PC-3 (cell line): ENCODE results near the gene STK38L. TPM values are rescaled to one million over a fixed set of nuclear protein-coding genes. Genes with fewer than 3 reads are reported as not detected.

Source experiments
- ATAC-seq: fragments of 200-7000 bp; cut with Tn5 transposase; 2 replicates; pipeline ENCODE4 v1.9.1; 2020; ENCODE audit warnings: mild to moderate bottlenecking, moderate library complexity
- BruUV-seq: library from RNA; stranded (reverse); fragments of 400-500 nt; replicated peaks from 2 replicates; lab custom pipeline; 2021; lab: Mats Ljungman, UMichigan
- CTCF ChIA-PET: fragments of 300-600 bp; sonication (Branson Sonifier 250); formaldehyde crosslinking; loops from one replicate; lab custom pipeline; 2022; ENCODE audit warnings: antibody characterized with exemption; lab: Charles Lee
- POLR2A ChIA-PET: fragments of 300-600 bp; sonication (Branson Sonifier 250); formaldehyde crosslinking; loops from one replicate; lab custom pipeline; 2022; ENCODE audit warnings: antibody characterized with exemption; ENCODE audit not compliant: unreplicated experiment; lab: Charles Lee
- DNase-seq: peaks from one replicate; pipeline ENCODE4 v3.0.0-alpha.2; 2015
- H2AFZ ChIP-seq: fragments of 300-600 bp; sonication (generic); 2 replicates; pipeline ENCODE4 v1.6.0; 2016; ENCODE audit warnings: antibody characterized with exemption, low read length
- H3F3A ChIP-seq: fragments of 300-600 bp; sonication (generic); one replicate; pipeline ENCODE4 v1.6.0; 2017; ENCODE audit warnings: antibody characterized with exemption, low read length, control low read depth, mild to moderate bottlenecking; ENCODE audit not compliant: unreplicated experiment
- H3K27ac ChIP-seq: fragments of 300-600 bp; sonication (generic); 2 replicates; pipeline ENCODE4 v1.5.1; 2016; ENCODE audit warnings: mild to moderate bottlenecking, low read length
- H3K27me3 ChIP-seq: fragments of 300-600 bp; sonication (generic); 2 replicates; pipeline ENCODE4 v1.6.1; 2016; ENCODE audit warnings: low read length, mixed read lengths
- H3K36me3 ChIP-seq: fragments of 300-600 bp; sonication (generic); 2 replicates; pipeline ENCODE4 v1.6.1; 2016; ENCODE audit warnings: low read depth, mixed run types, low read length, mixed read lengths
- H3K4me1 ChIP-seq: fragments of 300-600 bp; sonication (generic); 2 replicates; pipeline ENCODE4 v1.5.1; 2016; ENCODE audit warnings: low read length; ENCODE audit not compliant: insufficient read depth
- H3K4me2 ChIP-seq: fragments of 300-600 bp; sonication (generic); 2 replicates; pipeline ENCODE4 v1.6.0; 2016; ENCODE audit warnings: low read length
- H3K4me3 ChIP-seq: fragments of 300-600 bp; sonication (generic); 2 replicates; pipeline ENCODE4 v1.5.1; 2016; ENCODE audit warnings: mild to moderate bottlenecking, low read length, mixed read lengths
- H3K79me2 ChIP-seq: fragments of 300-600 bp; sonication (generic); 2 replicates; pipeline ENCODE4 v1.6.1; 2017; ENCODE audit warnings: low read length, mixed read lengths
- H3K9ac ChIP-seq: fragments of 300-600 bp; sonication (generic); 2 replicates; pipeline ENCODE4 v1.6.0; 2016; ENCODE audit warnings: mild to moderate bottlenecking, low read length
- H3K9me2 ChIP-seq: fragments of 300-600 bp; sonication (generic); replicated peaks from 2 replicates; pipeline ENCODE4 v1.6.1; 2016; ENCODE audit warnings: mixed run types, low read length, mixed read lengths
- H3K9me3 ChIP-seq: fragments of 300-600 bp; sonication (generic); 2 replicates; pipeline ENCODE4 v1.6.1; 2016; ENCODE audit warnings: low read length, mixed read lengths
- H4K20me1 ChIP-seq: fragments of 300-600 bp; sonication (generic); 2 replicates; pipeline ENCODE4 v1.6.1; 2016; ENCODE audit warnings: low read length, mixed read lengths
- CTCF ChIP-seq: fragments of 300-600 bp; sonication (generic); conservative IDR thresholded peaks from 2 replicates; pipeline ENCODE4 v1.5.1; 2017; ENCODE audit warnings: antibody characterized with exemption, low read depth, mild to moderate bottlenecking, low read length
- EZH2 ChIP-seq: fragments of 300-600 bp; sonication (generic); IDR thresholded peaks from one replicate; pipeline ENCODE4 v1.6.1; 2017; ENCODE audit warnings: antibody characterized with exemption, mild to moderate bottlenecking, low read length; ENCODE audit not compliant: unreplicated experiment
- EZH2phosphoT487 ChIP-seq: fragments of 300-600 bp; sonication (generic); IDR thresholded peaks from 2 replicates; pipeline ENCODE4 v1.6.1; 2018; ENCODE audit warnings: mild to moderate bottlenecking, antibody characterized with exemption, low read length, borderline replicate concordance
- intact Hi-C: fragments of 100-400 bp; cut with micrococcal nuclease; formaldehyde crosslinking; loops from 2 replicates; pipeline ENCODE4 v1.9.0; 2023
- total RNA-seq: library from RNA; depleted of rRNA; stranded (reverse); fragments of >200 nt; gene quantifications from 2 replicates; pipeline ENCODE4 v1.2.3, GENCODE V29; 2014

The STK38L gene
- total RNA-seq, 1 experiment from 2014 or later, result 32.3 TPM

GRCh38 chr12:27309995-27310315 lies 65.9 kb downstream of the STK38L start:
- Histone ChIP-seq H4K20me1 (no peaks in the 10 kb centered on the region), H3K9me3 (no peaks in the 10 kb centered on the region), H3K4me1 (peaks cover 2% of the 10 kb centered on the region), H3K9me2 (no peaks in the 10 kb centered on the region), H3K36me3 (peaks cover 12% of the 10 kb centered on the region; the same call in 1 of the 2 replicates), H3K27ac (no peak overlapping the region), H3K4me2 (no peak overlapping the region), H3F3A (no peaks in the 10 kb centered on the region), H3K27me3 (no peaks in the 10 kb centered on the region), H2AFZ (no peak overlapping the region), H3K9ac (no peak overlapping the region), H3K79me2 (no peaks in the 10 kb centered on the region), H3K4me3 (no peak overlapping the region)
- DNase-seq, result no peak
- TF ChIP-seq EZH2phosphoT487, result no peak
- no peak for TF ChIP-seq EZH2
- no peak for TF ChIP-seq CTCF
- intact Hi-C loops, result loop anchor here (5.0 to 10.0 kb wide), 3 partner anchors 273 to 455 kb away; no protein-coding TSS in a partner anchor
- POLR2A ChIA-PET, result interaction anchor here (0.6 kb wide), 1 partner anchor 34 kb away, joined by 3 read pairs; no protein-coding TSS in a partner anchor
- CTCF ChIA-PET, result no interaction called here
- no TSS peak for BruUV-seq
- ATAC-seq, result no peak

- peaks cover 10% of the 10 kb centered on the region for H3F3A ChIP-seq
- ChIA-PET POLR2A (interaction anchor here (0.5 to 1.0 kb wide), 2 partner anchors 13 to 18 kb away, joined by 3 to 19 read pairs; no protein-coding TSS in a partner anchor), CTCF (interaction anchor here (0.5 to 1.5 kb wide), 2 partner anchors 11 to 118 kb away, joined by 6 read pairs; no protein-coding TSS in a partner anchor)
- no peaks in the 10 kb centered on the region for H4K20me1 ChIP-seq
- peak overlapping the region; percentile 51 for H3K9ac ChIP-seq
- DNase-seq, result peak; percentile 88
- no peak overlapping the region for H2AFZ ChIP-seq
- no peaks in the 10 kb centered on the region for H3K27me3 ChIP-seq
- H3K4me3 ChIP-seq, result peak overlapping the region; percentile 18
- intact Hi-C loops, result loop anchor here (1.0 to 5.0 kb wide), 3 partner anchors 14 to 380 kb away; partner anchors contain the start of genes FGFR1OP2 and INTS13
- no peaks in the 10 kb centered on the region for H3K79me2 ChIP-seq
- peak; percentile 80 for ATAC-seq
- H3K9me3 ChIP-seq, result no peaks in the 10 kb centered on the region
- no peaks in the 10 kb centered on the region for H3K9me2 ChIP-seq
- H3K4me1 ChIP-seq, result peaks cover 52% of the 10 kb centered on the region
- H3K36me3 ChIP-seq, result peaks cover 13% of the 10 kb centered on the region; the same call in 1 of the 2 replicates
- H3K4me2 ChIP-seq, result peak overlapping the region; percentile 66
- no peak for TF ChIP-seq CTCF
- no peak for TF ChIP-seq EZH2phosphoT487
- TF ChIP-seq EZH2, result no peak
- peak overlapping the region; percentile 76 for H3K27ac ChIP-seq
- BruUV-seq, result no TSS peak
Measured at GRCh38 chr12:27316947-27317346, 72.9 kb downstream of the STK38L start.

- H3K9me3 ChIP-seq, result no peaks in the 10 kb centered on the region
- TF ChIP-seq EZH2phosphoT487, result no peak
- peaks cover 52% of the 10 kb centered on the region for H3K4me1 ChIP-seq
- peak; percentile 81 for DNase-seq
- ChIA-PET CTCF (interaction anchor here (0.5 kb wide), 1 partner anchor 491 kb away, joined by 3 read pairs; no protein-coding TSS in a partner anchor), POLR2A (interaction anchor here (0.7 to 1.6 kb wide), 2 partner anchors 12 to 47 kb away, joined by 3 to 11 read pairs; no protein-coding TSS in a partner anchor)
- H3K4me2 ChIP-seq, result peak overlapping the region; percentile 37
- H3K9ac ChIP-seq, result peak overlapping the region; percentile 30; the same call in 1 of the 2 replicates
- H3K4me3 ChIP-seq, result no peak overlapping the region
- no peak overlapping the region for H2AFZ ChIP-seq
- H3K79me2 ChIP-seq, result no peaks in the 10 kb centered on the region
- peak overlapping the region; percentile 70 for H3K27ac ChIP-seq
- H3K36me3 ChIP-seq, result peaks cover 22% of the 10 kb centered on the region
- H3K27me3 ChIP-seq, result no peaks in the 10 kb centered on the region
- peaks cover 10% of the 10 kb centered on the region for H3F3A ChIP-seq
- intact Hi-C loops, result loop anchor here (1.0 to 5.0 kb wide), 2 partner anchors 65 to 382 kb away; partner anchors contain the start of genes FGFR1OP2 and INTS13
- peak; percentile 58 for ATAC-seq
- H3K9me2 ChIP-seq, result no peaks in the 10 kb centered on the region
- H4K20me1 ChIP-seq, result no peaks in the 10 kb centered on the region
- BruUV-seq, result no TSS peak
Measured at GRCh38 chr12:27319409-27319808, 75.3 kb downstream of the STK38L start.
